Trophoblast cell (in vitro differentiated cells and primary cell): ENCODE measurements around the gene NSUN5.
A peak's percentile ranks its signal among the peaks of the same experiment; 100 is the strongest.
"Not testable (repeated sequence)": the region's sequence is repeated elsewhere in the genome, so short reads cannot be mapped to it uniquely, and the experiment has no call there.

Experiments
- DNase-seq, 2 donors: peaks; one replicate each; pipeline ENCODE4 v3.0.0-alpha.2; 2016
- H2AFZ ChIP-seq: 2 replicates; pipeline ENCODE4 v1.6.1; 2013; ENCODE audit warnings: low read length, moderate library complexity, mild to moderate bottlenecking; ENCODE audit not compliant: insufficient read depth, poor library complexity
- H2AK5ac ChIP-seq: 2 replicates; pipeline ENCODE4 v1.6.1; 2013; ENCODE audit warnings: mild to moderate bottlenecking, low read length
- H2BK120ac ChIP-seq: 2 replicates; pipeline ENCODE4 v1.6.1; 2013; ENCODE audit warnings: low read length, mild to moderate bottlenecking, moderate library complexity; ENCODE audit not compliant: insufficient read depth, poor library complexity
- H2BK12ac ChIP-seq: 2 replicates; pipeline ENCODE4 v1.6.1; 2013; ENCODE audit warnings: mild to moderate bottlenecking, low read length, moderate library complexity
- H2BK5ac ChIP-seq: 2 replicates; pipeline ENCODE4 v1.6.1; 2013; ENCODE audit warnings: low read length, low read depth, moderate library complexity, mild to moderate bottlenecking; ENCODE audit not compliant: poor library complexity
- H3K14ac ChIP-seq: 2 replicates; pipeline ENCODE4 v1.6.1; 2013; ENCODE audit warnings: mild to moderate bottlenecking, low read length
- H3K18ac ChIP-seq: 2 replicates; pipeline ENCODE4 v1.6.1; 2013; ENCODE audit warnings: mild to moderate bottlenecking, low read length
- H3K23ac ChIP-seq: 2 replicates; pipeline ENCODE4 v1.6.1; 2013; ENCODE audit warnings: low read length
- H3K27ac ChIP-seq: 2 replicates; pipeline ENCODE4 v1.5.1; 2013; ENCODE audit warnings: low read depth, mild to moderate bottlenecking, inconsistent platforms, low read length, moderate library complexity
- H3K27me3 ChIP-seq: 2 replicates; pipeline ENCODE4 v1.6.1; 2013; ENCODE audit warnings: inconsistent platforms, mild to moderate bottlenecking, low read length, moderate library complexity; ENCODE audit not compliant: insufficient read depth
- H3K36me3 ChIP-seq, 2 experiments: 1 replicate in 1 of 2; 2 replicates in 1 of 2; pipeline ENCODE4 v1.6.1; 2013; ENCODE audit warnings: low read length in 2 of 2, mild to moderate bottlenecking in 2 of 2, moderate library complexity in 1 of 2; ENCODE audit not compliant: insufficient read depth in 2 of 2, control insufficient read depth in 1 of 2
- H3K4ac ChIP-seq: 2 replicates; pipeline ENCODE4 v1.6.1; 2013; ENCODE audit warnings: low read depth, mild to moderate bottlenecking, low read length, moderate library complexity
- H3K4me1 ChIP-seq, 2 experiments: 1 replicate in 1 of 2; 2 replicates in 1 of 2; pipeline ENCODE4 v1.6.1; 2013; ENCODE audit warnings: low read length in 2 of 2, mild to moderate bottlenecking in 2 of 2, moderate library complexity in 1 of 2; ENCODE audit not compliant: insufficient read depth in 2 of 2, control insufficient read depth in 1 of 2
- H3K4me2 ChIP-seq: 2 replicates; pipeline ENCODE4 v1.6.1; 2013; ENCODE audit warnings: inconsistent platforms, mild to moderate bottlenecking, low read length, moderate library complexity
- H3K4me3 ChIP-seq: 2 replicates; pipeline ENCODE4 v1.5.1; 2013; ENCODE audit warnings: mild to moderate bottlenecking, low read depth, low read length, inconsistent platforms
- H3K79me1 ChIP-seq: one replicate; pipeline ENCODE4 v1.6.1; 2013; ENCODE audit warnings: low read length
- H3K79me2 ChIP-seq: 2 replicates; pipeline ENCODE4 v1.6.1; 2013; ENCODE audit warnings: low read length, mild to moderate bottlenecking; ENCODE audit not compliant: control insufficient read depth, insufficient read depth, poor library complexity
- H3K9ac ChIP-seq: 2 replicates; pipeline ENCODE4 v1.6.1; 2013; ENCODE audit warnings: mild to moderate bottlenecking, low read length
- H3K9me3 ChIP-seq: 2 replicates; pipeline ENCODE4 v1.6.1; 2013; ENCODE audit warnings: low read depth, mild to moderate bottlenecking, control low read depth, inconsistent platforms, low read length; ENCODE audit not compliant: insufficient read depth
- H4K12ac ChIP-seq: 2 replicates; pipeline ENCODE4 v1.6.1; 2013; ENCODE audit warnings: low read depth, mild to moderate bottlenecking, low read length, moderate library complexity
- H4K8ac ChIP-seq: 2 replicates; pipeline ENCODE4 v1.6.1; 2013; ENCODE audit warnings: low read depth, mild to moderate bottlenecking, low read length, moderate library complexity
- H4K91ac ChIP-seq: one replicate; pipeline ENCODE4 v1.6.1; 2013; ENCODE audit warnings: low read depth, mild to moderate bottlenecking, low read length, moderate library complexity
- WGBS: extraction: QIAGEN DNeasy Blood & Tissue Kit; methylation state at CpG from one replicate; pipeline ENCODE4 v1.1.7; 2013; ENCODE audit warnings: missing lambda C conversion rate; ENCODE audit not compliant: insufficient read length, insufficient coverage; ENCODE audit errors: extremely low coverage; 5-methylcytosine and 5-hydroxymethylcytosine counted together

NSUN5 gene

GRCh38 chr7:73323434-73324080, 14.9 kb upstream of the NSUN5 start:
- not testable (repeated sequence) for H3K79me1 ChIP-seq, H4K12ac ChIP-seq, H3K14ac ChIP-seq, H3K27me3 ChIP-seq, H2BK120ac ChIP-seq, H3K79me2 ChIP-seq, H2BK12ac ChIP-seq, H3K23ac ChIP-seq, H3K9ac ChIP-seq, H3K36me3 ChIP-seq, H2BK5ac ChIP-seq, H3K18ac ChIP-seq, H3K4me1 ChIP-seq, H2AFZ ChIP-seq, H3K4ac ChIP-seq, H3K27ac ChIP-seq, DNase-seq, H4K8ac ChIP-seq, H4K91ac ChIP-seq, H3K9me3 ChIP-seq, H3K4me3 ChIP-seq, H3K4me2 ChIP-seq, H2AK5ac ChIP-seq
- WGBS: no CpG with 5 or more reads among the region's 5 CpGs

GRCh38 chr7:73320009-73320408, 11.4 kb upstream of the NSUN5 start:
- not testable (repeated sequence) for H4K8ac ChIP-seq, H2AK5ac ChIP-seq, H3K4ac ChIP-seq, H3K36me3 ChIP-seq, H2BK12ac ChIP-seq, H2AFZ ChIP-seq, H4K91ac ChIP-seq, H3K23ac ChIP-seq, H2BK120ac ChIP-seq, H4K12ac ChIP-seq, H3K27me3 ChIP-seq, H3K79me2 ChIP-seq, H3K14ac ChIP-seq, H3K18ac ChIP-seq, H3K4me1 ChIP-seq, H3K9ac ChIP-seq, H3K9me3 ChIP-seq, H3K4me3 ChIP-seq, H3K79me1 ChIP-seq, H2BK5ac ChIP-seq, H3K4me2 ChIP-seq, H3K27ac ChIP-seq
- peak; percentile 38 to 61 for DNase-seq
- no CpG with 5 or more reads among the region's 9 CpGs for WGBS

DNA sequence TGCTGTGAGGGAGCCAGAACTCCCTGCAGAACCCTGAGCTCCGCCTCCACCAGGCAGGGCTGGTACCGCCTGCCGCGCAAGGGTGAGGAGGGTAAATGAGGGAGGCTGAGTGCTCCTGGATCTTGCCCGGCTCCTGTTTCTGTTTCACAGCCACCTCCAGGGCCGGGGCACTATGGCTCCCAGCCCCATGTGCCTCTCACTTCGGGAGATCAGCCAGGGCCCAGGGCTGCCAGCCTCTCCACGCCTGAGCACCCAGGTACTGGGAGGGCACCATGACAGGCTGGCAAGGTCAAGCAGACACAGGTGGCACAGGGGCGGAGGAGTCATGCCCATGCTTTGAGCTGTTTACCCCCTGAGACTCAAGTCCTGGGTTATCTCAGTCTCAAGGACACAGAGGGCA, 10.9 kb upstream of the NSUN5 start:
- not testable (repeated sequence) for H4K91ac ChIP-seq, H3K4me3 ChIP-seq, H3K27ac ChIP-seq, H3K4me2 ChIP-seq, H3K9me3 ChIP-seq, DNase-seq, H3K18ac ChIP-seq, H3K79me1 ChIP-seq, H3K4me1 ChIP-seq, H2BK5ac ChIP-seq, H2BK12ac ChIP-seq, H4K8ac ChIP-seq, H2AFZ ChIP-seq, H3K27me3 ChIP-seq, H3K14ac ChIP-seq, H4K12ac ChIP-seq, H2BK120ac ChIP-seq, H3K23ac ChIP-seq, H3K9ac ChIP-seq, H2AK5ac ChIP-seq, H3K36me3 ChIP-seq, H3K4ac ChIP-seq, H3K79me2 ChIP-seq
- no CpG with 5 or more reads among the region's 9 CpGs for WGBS

GRCh38 chr7:73318656-73319204, 10.1 kb upstream of the NSUN5 start:
- H3K79me1 ChIP-seq, H2BK120ac ChIP-seq, H2BK12ac ChIP-seq, H3K27me3 ChIP-seq, H2AK5ac ChIP-seq, H3K14ac ChIP-seq, H3K23ac ChIP-seq, H3K36me3 ChIP-seq, H3K9ac ChIP-seq, H3K4me3 ChIP-seq, DNase-seq, H3K4me2 ChIP-seq, H2AFZ ChIP-seq, H2BK5ac ChIP-seq, H4K12ac ChIP-seq, H3K9me3 ChIP-seq, H3K4ac ChIP-seq, H3K18ac ChIP-seq, H3K27ac ChIP-seq, H4K8ac ChIP-seq, H4K91ac ChIP-seq, H3K79me2 ChIP-seq, H3K4me1 ChIP-seq: not testable (repeated sequence)
- WGBS: no CpG with 5 or more reads among the region's 18 CpGs
